K562 (cell line): ENCODE data around the gene DDX41. TPM values are rescaled to one million over a fixed set of nuclear protein-coding genes. Genes with fewer than 3 reads are reported as not detected.

Experiments
- ATAC-seq: fragments of 200-7000 bp; cut with Tn5 transposase; 3 replicates; pipeline ENCODE4 v1.9.1; 2020; ENCODE audit warnings: moderate library complexity
- BruUV-seq: library from RNA; stranded (reverse); fragments of 400-500 nt; replicated peaks from 2 replicates; lab custom pipeline; 2021; lab: Mats Ljungman, UMichigan
- CTCF ChIA-PET: fragments of 300-600 bp; formaldehyde crosslinking; extraction: SDS; loops from one replicate; lab custom pipeline; 2021; ENCODE audit warnings: low intra/inter-chr PET ratio; lab: Yijun Ruan, JAX
- POLR2A ChIA-PET: fragments of 300-600, 350-650 bp; sonication (Branson Sonifier 250); formaldehyde crosslinking; extraction: SDS; loops from one replicate; lab custom pipeline; 2021; ENCODE audit warnings: antibody characterized with exemption, inconsistent platforms; lab: Yijun Ruan, JAX
- DNase-seq, 4 experiments: peaks; one replicate each; pipeline versions ENCODE4 v3.0.0 to v3.0.0-alpha.2; 2011 to 2018; ENCODE audit warnings: low spot score in 3 of 4, mixed read lengths in 3 of 4; ENCODE audit errors: extremely low read depth in 1 of 4
- FAIRE-seq: peaks from 2 replicates; lab custom pipeline; 2011; peaks lifted over from hg19 to GRCh38; lab: Jason Lieb, UNC
- H2AFZ ChIP-seq: 2 replicates; pipeline ENCODE4 v1.6.0; 2011; ENCODE audit warnings: low read depth, low read length, control low read depth, inconsistent platforms
- H3K27ac ChIP-seq: fragments of 200-600 bp; 3 replicates; pipeline ENCODE4 v1.8.0; 2011; ENCODE audit warnings: low read depth, mild to moderate bottlenecking, control low read depth, inconsistent platforms, low read length, moderate library complexity, mixed read lengths; ENCODE audit errors: extremely low read depth
- H3K27me3 ChIP-seq, 2 experiments: fragments of 300-600 bp in 1 of 2; 2 replicates in 1 of 2; 3 replicates in 1 of 2; pipeline versions ENCODE4 v1.6.0 to v1.8.0; 2011; ENCODE audit warnings: inconsistent platforms in 2 of 2, low read length in 2 of 2, mild to moderate bottlenecking in 1 of 2, mixed read lengths in 1 of 2, moderate library complexity in 1 of 2; ENCODE audit not compliant: control insufficient read depth in 2 of 2, insufficient read depth in 2 of 2
- H3K36me3 ChIP-seq: fragments of 300-600 bp; 3 replicates; pipeline ENCODE4 v1.8.0; 2011; ENCODE audit warnings: mild to moderate bottlenecking, low read length, inconsistent platforms; ENCODE audit not compliant: control insufficient read depth, insufficient read depth
- H3K4me1 ChIP-seq, 2 experiments: fragments of 200-600 bp in 1 of 2; replicated peaks in 1 of 2; 2 replicates in 1 of 2; 3 replicates in 1 of 2; pipeline versions ENCODE4 v1.5.1 to v1.8.0; 2011; ENCODE audit warnings: inconsistent platforms in 2 of 2, low read length in 2 of 2, mild to moderate bottlenecking in 1 of 2, mixed read lengths in 1 of 2, moderate library complexity in 1 of 2; ENCODE audit not compliant: control insufficient read depth in 2 of 2, insufficient read depth in 2 of 2
- H3K4me2 ChIP-seq: 2 replicates; pipeline ENCODE4 v1.6.1; 2011; ENCODE audit warnings: low read length, control low read depth, inconsistent platforms, mixed read lengths; ENCODE audit not compliant: insufficient read depth
- H3K4me3 ChIP-seq: fragments of 200-600 bp; sonication (generic), shearing (Covaris generic); 2 replicates; pipeline ENCODE4 v1.5.1; 2016; ENCODE audit warnings: control low read depth, inconsistent platforms
- H3K79me2 ChIP-seq: fragments of 200-600 bp; 3 replicates; pipeline ENCODE4 v1.8.0; 2011; ENCODE audit warnings: low read length, inconsistent platforms; ENCODE audit not compliant: control insufficient read depth, insufficient read depth
- H3K9ac ChIP-seq, 2 experiments: 2 replicates each; pipeline versions ENCODE4 v1.6.0 to v1.6.1; 2011; ENCODE audit warnings: low read depth in 2 of 2, low read length in 2 of 2, control low read depth in 1 of 2, inconsistent platforms in 1 of 2, mild to moderate bottlenecking in 1 of 2, mixed read lengths in 1 of 2; ENCODE audit not compliant: insufficient read depth in 1 of 2
- H3K9me1 ChIP-seq: one replicate; pipeline ENCODE4 v1.6.0; 2011; ENCODE audit warnings: inconsistent platforms, mild to moderate bottlenecking, low read length, moderate library complexity; ENCODE audit not compliant: control insufficient read depth, insufficient read depth
- H3K9me3 ChIP-seq: replicated peaks from 2 replicates; pipeline ENCODE4 v1.5.1; 2011; ENCODE audit warnings: low read depth, low read length, inconsistent platforms; ENCODE audit not compliant: control insufficient read depth, insufficient read depth
- H4K20me1 ChIP-seq: replicated peaks from 2 replicates; pipeline ENCODE4 v1.6.1; 2011; ENCODE audit warnings: low read length, inconsistent platforms, mixed read lengths; ENCODE audit not compliant: control insufficient read depth, insufficient read depth
- BCOR ChIP-seq: fragments of 450-650 bp; IDR thresholded peaks from 2 replicates; pipeline ENCODE4 v1.6.1; 2016
- KDM1A ChIP-seq, 2 experiments: fragments of 450-650 bp; IDR thresholded peaks; 2 replicates each; pipeline ENCODE4 v1.6.1; 2016; ENCODE audit warnings: mild to moderate bottlenecking in 2 of 2
- MAFG ChIP-seq: fragments of 450-650 bp; conservative IDR thresholded peaks from 2 replicates; pipeline ENCODE4 v1.6.1; 2016; ENCODE audit warnings: missing genetic modification characterization, missing compliant biosample characterization
- NCOA6 ChIP-seq: fragments of 450-650 bp; IDR thresholded peaks from 2 replicates; pipeline ENCODE4 v1.6.1; 2017; ENCODE audit warnings: mild to moderate bottlenecking
- PURB ChIP-seq: sonication (generic); formaldehyde crosslinking; IDR thresholded peaks from 2 replicates; pipeline ENCODE4 v1.9.0; 2021; ENCODE audit warnings: low read depth, mild to moderate bottlenecking, missing genetic modification reagents
- SMARCA5 ChIP-seq: fragments of 450-650 bp; IDR thresholded peaks from 2 replicates; pipeline ENCODE4 v1.6.1; 2016
- ZNF316 ChIP-seq: fragments of 450-650 bp; IDR thresholded peaks from 2 replicates; pipeline ENCODE4 v1.6.1; 2016
- ZNF589 ChIP-seq: fragments of 200-800 bp; sonication (Bioruptor generic); IDR thresholded peaks from 2 replicates; pipeline ENCODE4 v1.6.1; 2016; ENCODE audit warnings: low read depth, missing genetic modification characterization, missing compliant biosample characterization
- WGBS: fragments of 100-300 bp; shearing (Covaris generic); methylation state at CpG from one replicate; pipeline ENCODE4 v1.1.6; 2016; ENCODE audit warnings: low coverage, mixed read lengths; ENCODE audit not compliant: insufficient coverage; ENCODE audit errors: missing lambda C conversion rate; 5-methylcytosine and 5-hydroxymethylcytosine counted together
- in situ Hi-C: fragments of 300-500 bp; cut with MboI; formaldehyde crosslinking; loops from 4 replicates; pipeline ENCODE4 v1.15.0; 2018; ENCODE audit warnings: inconsistent platforms, mixed read lengths
- intact Hi-C: fragments of 100-400 bp; cut with micrococcal nuclease; formaldehyde crosslinking; loops from 2 replicates; pipeline ENCODE4 v1.14.2; 2022
- polyA plus RNA-seq, 8 experiments: library from polyadenylated mRNA; depleted of rRNA in 4 of 8; stranded (reverse) in 5 of 8; unstranded in 3 of 8; fragments of >200 nt; fragmentation: Nextera tagmentation in 2 of 8; fragmentation: Illumina TruSeq in 1 of 8; extraction: Ambion mirVana in 2 of 8; extraction: Trizol in 1 of 8; gene quantifications; 2 replicates each; pipeline versions ENCODE4 v1.2.1 to v1.2.3, GENCODE V29; 2011 to 2014; ENCODE audit warnings: inconsistent platforms in 1 of 8, missing spikeins in 1 of 8
- total RNA-seq, 7 experiments: library from RNA; depleted of rRNA in 6 of 7; stranded (reverse); fragments of >200 nt in 6 of 7; fragmentation: Illumina TruSeq in 2 of 7; extraction: Trizol in 2 of 7; gene quantifications; 2 replicates each; pipeline versions ENCODE4 v1.2.1 to v1.2.3, GENCODE V29; 2011 to 2021; ENCODE audit warnings: low replicate concordance in 1 of 7

The DDX41 gene
- total and polyA plus RNA-seq, 9 of the 15 experiments (the other 6 are each of a cell fraction or from before 2014, with no cell fraction given) = 38.2 to 284 (median 116) TPM

DNA sequence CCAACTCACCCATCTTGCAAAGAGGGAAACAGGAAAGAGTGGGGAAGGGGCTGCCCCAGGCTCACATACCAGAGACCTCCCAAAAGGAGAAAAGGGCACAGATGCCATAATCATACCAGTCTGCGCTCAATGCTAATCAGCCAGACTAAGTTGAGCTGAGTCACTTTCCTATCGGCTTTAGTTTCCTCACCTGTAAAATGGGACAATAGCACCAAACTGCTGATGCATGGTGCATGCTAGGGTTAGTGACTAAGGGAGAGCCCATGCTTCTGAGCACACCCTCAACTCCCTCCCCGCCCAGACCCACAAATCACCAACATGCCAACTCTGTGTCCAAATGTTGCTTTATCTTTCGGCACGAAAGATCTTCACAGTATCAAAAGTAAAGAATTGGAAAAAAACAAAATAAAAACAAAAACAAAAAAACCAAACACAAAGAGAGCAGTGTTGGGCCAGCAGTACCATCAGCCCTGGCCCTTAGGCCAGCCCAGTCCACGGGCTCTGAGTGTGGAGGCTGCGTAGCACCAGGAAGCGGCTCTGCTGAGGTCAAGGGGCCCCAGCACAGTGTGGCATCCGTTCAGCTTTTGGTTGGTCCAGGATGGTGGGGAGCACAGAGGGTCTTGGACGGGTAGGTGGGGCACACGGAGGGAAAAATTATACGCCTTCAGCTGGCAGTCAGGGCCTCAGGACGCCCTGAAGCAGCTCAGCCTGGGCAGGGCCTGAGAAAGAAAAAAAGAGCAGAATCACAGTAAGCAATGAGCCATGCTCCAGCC, 2.9 kb upstream of the DDX41 start:
- peak; percentile 42; the same call in 1 of the 2 replicates for TF ChIP-seq ZNF316
- TF ChIP-seq KDM1A (IDR thresholded peaks at IDR 0.05) = peak; percentile 35 to 44; a peak in 2 of 4 replicates
- TF ChIP-seq ZNF589 (CRISPR knock-in tag) = no peak
- TF ChIP-seq PURB (CRISPR knock-in tag) = no peak
- peak; percentile 73 for TF ChIP-seq BCOR
- peak; percentile 31; the same call in 1 of the 2 replicates for TF ChIP-seq MAFG (tag)
- TF ChIP-seq NCOA6 = no peak
- TF ChIP-seq SMARCA5 = 0 out of 2 replicates have a peak, but pooled peaks have one; percentile 34
- Histone ChIP-seq H3K27ac (no peak overlapping the region), H3K9me1 (no peaks in the 10 kb centered on the region), H3K4me1 (peaks cover 9 to 42% of the 10 kb centered on the region in 2 experiments; a peak in 4 of 5 replicates), H3K9ac (peak overlapping the region in 1 of 2 experiments; percentile 57; a peak in 2 of 4 replicates), H3K4me3 (no peak overlapping the region), H3K4me2 (no peak overlapping the region), H3K36me3 (peaks cover 66% of the 10 kb centered on the region), H3K27me3 (no peaks in the 10 kb centered on the region), H3K79me2 (peaks cover 36% of the 10 kb centered on the region), H2AFZ (no peak overlapping the region), H3K9me3 (no peaks in the 10 kb centered on the region), H4K20me1 (no peaks in the 10 kb centered on the region; the same call in 1 of the 2 replicates)
- intact Hi-C loops (no loop called here), in situ Hi-C loops (no loop called here)
- POLR2A ChIA-PET = interaction anchor here (1.1 kb wide), 1 partner anchor 27 kb away, joined by 3 read pairs; no protein-coding TSS in a partner anchor
- no peak for FAIRE-seq
- CTCF ChIA-PET = no interaction called here
- BruUV-seq = no TSS peak
- WGBS = 83% methylated on average over 13 of the region's 13 CpGs
- no peak for DNase-seq
- no peak for ATAC-seq
